K562 (cell line): ENCODE data around the gene SLC7A9. TPM values are rescaled to one million over a fixed set of nuclear protein-coding genes. Genes with fewer than 3 reads are reported as not detected.

ENCODE experiments used
- ATAC-seq: fragments of 200-7000 bp; cut with Tn5 transposase; 3 replicates; pipeline ENCODE4 v1.9.1; 2020; ENCODE audit warnings: moderate library complexity
- BruUV-seq: library from RNA; stranded (reverse); fragments of 400-500 nt; replicated peaks from 2 replicates; lab custom pipeline; 2021; lab: Mats Ljungman, UMichigan
- CTCF ChIA-PET: fragments of 300-600 bp; formaldehyde crosslinking; extraction: SDS; loops from one replicate; lab custom pipeline; 2021; ENCODE audit warnings: low intra/inter-chr PET ratio; lab: Yijun Ruan, JAX
- POLR2A ChIA-PET: fragments of 300-600, 350-650 bp; sonication (Branson Sonifier 250); formaldehyde crosslinking; extraction: SDS; loops from one replicate; lab custom pipeline; 2021; ENCODE audit warnings: antibody characterized with exemption, inconsistent platforms; lab: Yijun Ruan, JAX
- DNase-seq, 4 experiments: peaks; one replicate each; pipeline versions ENCODE4 v3.0.0 to v3.0.0-alpha.2; 2011 to 2018; ENCODE audit warnings: low spot score in 3 of 4, mixed read lengths in 3 of 4; ENCODE audit errors: extremely low read depth in 1 of 4
- FAIRE-seq: peaks from 2 replicates; lab custom pipeline; 2011; peaks lifted over from hg19 to GRCh38; lab: Jason Lieb, UNC
- H2AFZ ChIP-seq: 2 replicates; pipeline ENCODE4 v1.6.0; 2011; ENCODE audit warnings: low read depth, low read length, control low read depth, inconsistent platforms
- H3K27ac ChIP-seq: fragments of 200-600 bp; 3 replicates; pipeline ENCODE4 v1.8.0; 2011; ENCODE audit warnings: low read depth, mild to moderate bottlenecking, control low read depth, inconsistent platforms, low read length, moderate library complexity, mixed read lengths; ENCODE audit errors: extremely low read depth
- H3K27me3 ChIP-seq, 2 experiments: fragments of 300-600 bp in 1 of 2; 2 replicates in 1 of 2; 3 replicates in 1 of 2; pipeline versions ENCODE4 v1.6.0 to v1.8.0; 2011; ENCODE audit warnings: inconsistent platforms in 2 of 2, low read length in 2 of 2, mild to moderate bottlenecking in 1 of 2, mixed read lengths in 1 of 2, moderate library complexity in 1 of 2; ENCODE audit not compliant: control insufficient read depth in 2 of 2, insufficient read depth in 2 of 2
- H3K36me3 ChIP-seq: fragments of 300-600 bp; 3 replicates; pipeline ENCODE4 v1.8.0; 2011; ENCODE audit warnings: mild to moderate bottlenecking, low read length, inconsistent platforms; ENCODE audit not compliant: control insufficient read depth, insufficient read depth
- H3K4me1 ChIP-seq, 2 experiments: fragments of 200-600 bp in 1 of 2; replicated peaks in 1 of 2; 2 replicates in 1 of 2; 3 replicates in 1 of 2; pipeline versions ENCODE4 v1.5.1 to v1.8.0; 2011; ENCODE audit warnings: inconsistent platforms in 2 of 2, low read length in 2 of 2, mild to moderate bottlenecking in 1 of 2, mixed read lengths in 1 of 2, moderate library complexity in 1 of 2; ENCODE audit not compliant: control insufficient read depth in 2 of 2, insufficient read depth in 2 of 2
- H3K4me2 ChIP-seq: 2 replicates; pipeline ENCODE4 v1.6.1; 2011; ENCODE audit warnings: low read length, control low read depth, inconsistent platforms, mixed read lengths; ENCODE audit not compliant: insufficient read depth
- H3K4me3 ChIP-seq: fragments of 200-600 bp; sonication (generic), shearing (Covaris generic); 2 replicates; pipeline ENCODE4 v1.5.1; 2016; ENCODE audit warnings: control low read depth, inconsistent platforms
- H3K79me2 ChIP-seq: fragments of 200-600 bp; 3 replicates; pipeline ENCODE4 v1.8.0; 2011; ENCODE audit warnings: low read length, inconsistent platforms; ENCODE audit not compliant: control insufficient read depth, insufficient read depth
- H3K9ac ChIP-seq, 2 experiments: 2 replicates each; pipeline versions ENCODE4 v1.6.0 to v1.6.1; 2011; ENCODE audit warnings: low read depth in 2 of 2, low read length in 2 of 2, control low read depth in 1 of 2, inconsistent platforms in 1 of 2, mild to moderate bottlenecking in 1 of 2, mixed read lengths in 1 of 2; ENCODE audit not compliant: insufficient read depth in 1 of 2
- H3K9me1 ChIP-seq: one replicate; pipeline ENCODE4 v1.6.0; 2011; ENCODE audit warnings: inconsistent platforms, mild to moderate bottlenecking, low read length, moderate library complexity; ENCODE audit not compliant: control insufficient read depth, insufficient read depth
- H3K9me3 ChIP-seq: replicated peaks from 2 replicates; pipeline ENCODE4 v1.5.1; 2011; ENCODE audit warnings: low read depth, low read length, inconsistent platforms; ENCODE audit not compliant: control insufficient read depth, insufficient read depth
- H4K20me1 ChIP-seq: replicated peaks from 2 replicates; pipeline ENCODE4 v1.6.1; 2011; ENCODE audit warnings: low read length, inconsistent platforms, mixed read lengths; ENCODE audit not compliant: control insufficient read depth, insufficient read depth
- CBX2 ChIP-seq: fragments of 200-600 bp; sonication (generic); IDR thresholded peaks from one replicate; pipeline ENCODE4 v1.6.1; 2012; ENCODE audit warnings: mild to moderate bottlenecking, low read length, inconsistent platforms; ENCODE audit not compliant: insufficient read depth, poor library complexity, severe bottlenecking
- ZNF431 ChIP-seq: sonication (generic); formaldehyde crosslinking; IDR thresholded peaks from 2 replicates; pipeline ENCODE4 v1.8.0; 2022; ENCODE audit warnings: mild to moderate bottlenecking, missing genetic modification reagents
- WGBS: fragments of 100-300 bp; shearing (Covaris generic); methylation state at CpG from one replicate; pipeline ENCODE4 v1.1.6; 2016; ENCODE audit warnings: low coverage, mixed read lengths; ENCODE audit not compliant: insufficient coverage; ENCODE audit errors: missing lambda C conversion rate; 5-methylcytosine and 5-hydroxymethylcytosine counted together
- in situ Hi-C: fragments of 300-500 bp; cut with MboI; formaldehyde crosslinking; loops from 4 replicates; pipeline ENCODE4 v1.15.0; 2018; ENCODE audit warnings: inconsistent platforms, mixed read lengths
- intact Hi-C: fragments of 100-400 bp; cut with micrococcal nuclease; formaldehyde crosslinking; loops from 2 replicates; pipeline ENCODE4 v1.14.2; 2022
- polyA plus RNA-seq, 8 experiments: library from polyadenylated mRNA; depleted of rRNA in 4 of 8; stranded (reverse) in 5 of 8; unstranded in 3 of 8; fragments of >200 nt; fragmentation: Nextera tagmentation in 2 of 8; fragmentation: Illumina TruSeq in 1 of 8; extraction: Ambion mirVana in 2 of 8; extraction: Trizol in 1 of 8; gene quantifications; 2 replicates each; pipeline versions ENCODE4 v1.2.1 to v1.2.3, GENCODE V29; 2011 to 2014; ENCODE audit warnings: inconsistent platforms in 1 of 8, missing spikeins in 1 of 8
- total RNA-seq, 7 experiments: library from RNA; depleted of rRNA in 6 of 7; stranded (reverse); fragments of >200 nt in 6 of 7; fragmentation: Illumina TruSeq in 2 of 7; extraction: Trizol in 2 of 7; gene quantifications; 2 replicates each; pipeline versions ENCODE4 v1.2.1 to v1.2.3, GENCODE V29; 2011 to 2021; ENCODE audit warnings: low replicate concordance in 1 of 7
- TF ChIP-seq, protein P1 (sequence below): sonication (generic); formaldehyde crosslinking; IDR thresholded peaks from 2 replicates; pipeline ENCODE4 v1.8.1; 2023; ENCODE audit warnings: missing genetic modification reagents, mild to moderate bottlenecking, borderline replicate concordance

Gene SLC7A9
- total and polyA plus RNA-seq, 9 of the 15 experiments (the other 6 are each of a cell fraction or from before 2014, with no cell fraction given), result not detected

DNA sequence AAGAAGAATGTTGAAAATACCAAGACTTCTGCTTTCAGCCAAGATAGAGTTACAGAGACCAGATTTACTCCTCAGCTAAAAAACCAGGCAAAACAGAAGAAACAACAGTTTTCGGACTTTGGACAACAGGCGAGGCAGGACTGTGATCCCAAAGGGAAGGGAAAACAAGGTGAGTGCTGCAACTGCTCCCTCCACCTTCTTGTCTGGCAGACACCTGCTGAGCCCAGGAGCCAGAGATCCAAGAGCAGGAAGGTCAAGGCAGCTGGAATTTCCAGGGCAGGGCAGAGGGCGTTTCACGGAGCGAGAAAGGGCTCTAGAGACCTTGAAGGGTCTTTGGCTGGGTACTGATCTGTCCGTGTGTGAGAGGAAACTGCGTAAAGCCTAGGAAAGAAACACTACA lies 32.9 kb upstream of the SLC7A9 start:
- no peak overlapping the region for H3K9ac ChIP-seq
- H3K27ac ChIP-seq, result no peak overlapping the region
- no peak overlapping the region for H3K4me3 ChIP-seq
- no peaks in the 10 kb centered on the region for H3K9me3 ChIP-seq
- intact Hi-C loops, result no loop called here
- ATAC-seq (no peak), DNase-seq (no peak), FAIRE-seq (no peak)
- no peak overlapping the region for H2AFZ ChIP-seq
- 17% methylated on average over 4 of the region's 7 CpGs for WGBS
- TF ChIP-seq CBX2, result no peak
- TF ChIP-seq, protein P1, sequence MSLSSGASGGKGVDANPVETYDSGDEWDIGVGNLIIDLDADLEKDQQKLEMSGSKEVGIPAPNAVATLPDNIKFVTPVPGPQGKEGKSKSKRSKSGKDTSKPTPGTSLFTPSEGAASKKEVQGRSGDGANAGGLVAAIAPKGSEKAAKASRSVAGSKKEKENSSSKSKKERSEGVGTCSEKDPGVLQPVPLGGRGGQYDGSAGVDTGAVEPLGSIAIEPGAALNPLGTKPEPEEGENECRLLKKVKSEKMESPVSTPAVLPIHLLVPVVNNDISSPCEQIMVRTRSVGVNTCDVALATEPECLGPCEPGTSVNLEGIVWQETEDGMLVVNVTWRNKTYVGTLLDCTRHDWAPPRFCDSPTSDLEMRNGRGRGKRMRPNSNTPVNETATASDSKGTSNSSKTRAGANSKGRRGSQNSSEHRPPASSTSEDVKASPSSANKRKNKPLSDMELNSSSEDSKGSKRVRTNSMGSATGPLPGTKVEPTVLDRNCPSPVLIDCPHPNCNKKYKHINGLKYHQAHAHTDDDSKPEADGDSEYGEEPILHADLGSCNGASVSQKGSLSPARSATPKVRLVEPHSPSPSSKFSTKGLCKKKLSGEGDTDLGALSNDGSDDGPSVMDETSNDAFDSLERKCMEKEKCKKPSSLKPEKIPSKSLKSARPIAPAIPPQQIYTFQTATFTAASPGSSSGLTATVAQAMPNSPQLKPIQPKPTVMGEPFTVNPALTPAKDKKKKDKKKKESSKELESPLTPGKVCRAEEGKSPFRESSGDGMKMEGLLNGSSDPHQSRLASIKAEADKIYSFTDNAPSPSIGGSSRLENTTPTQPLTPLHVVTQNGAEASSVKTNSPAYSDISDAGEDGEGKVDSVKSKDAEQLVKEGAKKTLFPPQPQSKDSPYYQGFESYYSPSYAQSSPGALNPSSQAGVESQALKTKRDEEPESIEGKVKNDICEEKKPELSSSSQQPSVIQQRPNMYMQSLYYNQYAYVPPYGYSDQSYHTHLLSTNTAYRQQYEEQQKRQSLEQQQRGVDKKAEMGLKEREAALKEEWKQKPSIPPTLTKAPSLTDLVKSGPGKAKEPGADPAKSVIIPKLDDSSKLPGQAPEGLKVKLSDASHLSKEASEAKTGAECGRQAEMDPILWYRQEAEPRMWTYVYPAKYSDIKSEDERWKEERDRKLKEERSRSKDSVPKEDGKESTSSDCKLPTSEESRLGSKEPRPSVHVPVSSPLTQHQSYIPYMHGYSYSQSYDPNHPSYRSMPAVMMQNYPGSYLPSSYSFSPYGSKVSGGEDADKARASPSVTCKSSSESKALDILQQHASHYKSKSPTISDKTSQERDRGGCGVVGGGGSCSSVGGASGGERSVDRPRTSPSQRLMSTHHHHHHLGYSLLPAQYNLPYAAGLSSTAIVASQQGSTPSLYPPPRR (CRISPR knock-in tag), result no peak
- TF ChIP-seq ZNF431 (CRISPR knock-in tag), result no peak
- TF ChIP-seq, all 486 proteins: peak for 0
- H3K4me1 ChIP-seq, result no peaks in the 10 kb centered on the region; a peak in 1 of 5 replicates
- H3K79me2 ChIP-seq, result no peaks in the 10 kb centered on the region
- no peaks in the 10 kb centered on the region for H3K36me3 ChIP-seq
- no peaks in the 10 kb centered on the region; a peak in 1 of 5 replicates for H3K27me3 ChIP-seq
- CTCF ChIA-PET, result no interaction called here
- no peaks in the 10 kb centered on the region for H3K9me1 ChIP-seq
- H3K4me2 ChIP-seq, result no peak overlapping the region
- POLR2A ChIA-PET, result interaction anchor here (0.7 to 1.0 kb wide), 2 partner anchors 31 to 318 kb away, joined by 3 to 4 read pairs; no protein-coding TSS in a partner anchor
- BruUV-seq, result no TSS peak
- in situ Hi-C loops, result no loop called here
- no peaks in the 10 kb centered on the region for H4K20me1 ChIP-seq
